NOMO-1 treated with dmso at 0.1 percent for 144 hours (cell line): ENCODE results near the gene PVALEF.
A peak's percentile ranks its signal among the peaks of the same experiment; 100 is the strongest.

ENCODE experiments used
- DNase-seq: peaks from one replicate; lab custom pipeline; 2025; ENCODE audit not compliant: unreplicated experiment; lab: John Stamatoyannopoulos, UW

PVALEF gene

GRCh38 chr17:81194941-81195901, 29.9 kb downstream of the PVALEF start:
- no peak for DNase-seq

GRCh38 chr17:81195941-81196495, 30.7 kb downstream of the PVALEF start:
- DNase-seq: no peak

- no peak for DNase-seq
These were observed 31.4 kb downstream of the PVALEF start for GRCh38 chr17:81196505-81197408.

GRCh38 chr17:81197409-81197795, 32.1 kb downstream of the PVALEF start:
- no peak for DNase-seq

DNA sequence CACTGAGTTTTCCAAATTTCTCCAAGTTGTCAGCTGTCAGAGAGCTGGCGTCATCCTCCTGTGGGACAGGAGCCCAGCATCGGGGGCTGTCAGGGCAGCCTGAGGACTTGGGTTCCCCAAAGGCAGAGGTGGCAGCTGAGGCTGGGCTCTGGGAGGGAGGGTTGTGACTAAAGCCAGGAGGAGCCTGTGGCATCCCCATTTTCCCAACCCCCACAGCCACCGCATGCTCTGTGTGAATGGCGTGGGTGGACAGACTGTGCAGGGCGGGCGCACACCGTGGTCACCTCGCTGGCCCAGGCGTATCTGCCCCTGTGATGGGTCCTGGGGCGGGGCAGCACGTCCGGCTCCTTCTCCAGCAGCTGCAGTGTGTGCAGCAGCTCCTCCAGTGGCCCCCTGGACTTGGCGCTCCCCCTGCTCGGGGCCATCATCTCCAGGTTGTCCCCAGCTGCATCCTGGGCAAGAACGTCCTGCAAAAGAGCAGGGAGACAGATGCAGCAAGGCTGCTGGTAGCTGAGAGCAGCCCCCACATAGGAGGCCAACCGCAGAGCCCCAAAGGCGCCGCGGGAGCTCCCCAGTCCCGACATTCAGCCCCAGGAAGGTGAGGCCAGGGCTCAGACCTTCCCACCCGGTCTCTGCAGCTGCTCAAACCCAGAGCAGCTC, 32.7 kb downstream of the PVALEF start:
- DNase-seq: no peak

DNA sequence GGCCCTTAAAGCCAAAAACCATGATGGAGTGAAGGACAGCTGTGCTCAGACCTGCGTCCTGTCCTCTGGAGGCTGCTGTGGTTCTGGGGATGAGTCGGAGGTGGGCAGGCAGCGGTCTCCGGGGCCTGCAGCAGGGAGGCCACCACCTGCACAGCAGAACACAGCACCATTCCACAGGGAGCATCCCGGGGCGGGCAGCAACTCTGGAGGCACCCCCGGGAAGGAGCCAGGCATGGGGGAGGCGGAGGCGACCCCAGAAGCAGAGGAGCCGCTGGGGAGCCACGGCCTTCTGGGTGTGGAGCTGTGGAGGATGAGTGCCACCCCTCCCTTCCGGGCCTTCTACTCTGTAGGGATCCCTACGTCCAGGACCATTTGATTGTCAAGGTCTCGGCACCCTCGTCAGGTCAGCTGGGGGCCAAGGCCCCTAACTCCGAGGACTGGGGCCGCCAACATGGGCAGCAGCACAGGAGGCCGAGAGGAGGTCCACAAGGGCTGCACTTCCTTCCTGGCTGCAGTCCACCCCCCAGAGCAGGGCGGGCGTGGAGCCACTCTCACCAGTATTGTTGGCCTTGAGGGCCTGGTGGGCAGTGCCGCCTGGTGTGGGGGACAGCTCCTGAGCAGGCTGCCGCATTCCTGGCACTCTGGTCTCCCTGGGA, 33.6 kb downstream of the PVALEF start:
- no peak for DNase-seq

DNA sequence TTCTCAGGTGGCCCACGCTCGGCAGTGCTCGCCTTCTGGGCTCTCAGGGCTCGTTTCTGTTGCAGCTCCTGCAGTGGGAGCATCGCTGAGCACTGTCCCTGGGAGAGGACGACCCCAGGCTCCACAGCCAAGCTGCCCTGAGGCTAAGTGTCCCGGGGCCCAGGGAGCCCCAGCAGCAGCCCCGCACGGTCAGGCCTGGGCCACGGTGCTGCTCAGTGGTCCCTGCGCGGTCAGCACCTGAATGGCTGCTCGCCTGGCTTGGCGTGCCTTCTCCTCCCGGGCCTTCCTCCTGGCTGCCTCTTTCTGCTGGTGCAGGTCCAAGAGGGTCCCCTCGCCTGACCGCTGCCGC, 34.1 kb downstream of the PVALEF start:
- no peak for DNase-seq

DNA sequence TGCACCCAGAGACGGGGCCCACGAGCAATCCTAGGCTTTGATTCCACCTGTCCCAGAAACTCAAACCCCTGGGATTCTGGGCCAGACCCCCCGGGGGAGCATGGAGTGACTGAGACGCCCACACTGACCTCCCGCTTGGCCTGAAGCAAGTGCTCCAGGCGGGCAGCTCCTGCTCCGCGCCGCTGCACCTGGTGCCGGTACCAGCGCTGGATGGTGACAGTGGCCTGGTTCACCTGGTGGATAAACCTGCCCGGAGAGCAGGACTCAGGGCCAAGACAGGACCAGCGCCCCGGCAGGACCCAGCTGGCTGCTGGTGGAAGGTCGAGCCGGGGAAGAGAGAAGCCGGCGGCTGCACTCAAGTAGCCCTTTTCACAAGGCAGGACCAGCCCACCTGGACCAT, 34.9 kb downstream of the PVALEF start:
- DNase-seq: no peak

- peak; percentile 23 for DNase-seq
These were observed 35.6 kb downstream of the PVALEF start for GRCh38 chr17:81200695-81201580.

DNA sequence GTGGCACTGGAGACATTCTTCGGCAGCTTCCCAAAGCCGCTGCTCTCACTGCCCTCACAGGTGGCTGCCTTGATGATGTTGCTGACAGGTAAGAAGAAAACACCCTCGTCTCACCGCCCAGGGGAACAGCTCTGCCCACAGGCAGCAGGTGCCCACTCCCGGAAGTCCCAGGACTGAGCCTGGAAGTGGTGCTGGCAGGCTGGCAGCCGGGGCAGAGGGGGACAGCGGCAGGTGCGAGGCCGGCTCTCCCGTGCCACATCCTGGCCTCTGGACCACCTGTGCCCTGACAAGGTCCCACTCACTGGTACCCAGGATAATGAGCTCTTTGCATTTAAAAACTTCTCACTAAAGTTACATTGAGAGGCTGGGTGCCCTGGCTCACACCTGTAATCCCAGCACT, 37.0 kb downstream of the PVALEF start:
- DNase-seq: no peak

DNA sequence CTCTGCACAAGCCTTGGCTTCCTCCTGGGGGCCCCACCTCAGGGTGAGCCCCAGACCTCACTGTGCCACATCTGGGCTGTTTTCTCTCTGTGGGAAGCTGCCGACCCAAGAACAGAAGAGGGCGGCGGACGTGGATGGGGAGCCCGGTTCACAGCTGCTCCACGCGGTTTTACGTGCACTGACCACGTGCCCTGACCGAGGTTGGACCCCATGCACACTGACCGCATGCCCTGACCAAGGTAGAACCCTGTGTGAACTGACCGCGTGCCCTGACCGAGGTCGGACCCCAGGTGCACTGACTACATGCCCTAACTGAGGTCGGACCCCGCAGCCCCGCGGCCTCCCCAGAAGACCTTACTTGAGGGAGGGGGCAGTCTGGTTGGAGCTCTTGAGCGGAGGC, 37.8 kb downstream of the PVALEF start:
- no peak for DNase-seq

DNA sequence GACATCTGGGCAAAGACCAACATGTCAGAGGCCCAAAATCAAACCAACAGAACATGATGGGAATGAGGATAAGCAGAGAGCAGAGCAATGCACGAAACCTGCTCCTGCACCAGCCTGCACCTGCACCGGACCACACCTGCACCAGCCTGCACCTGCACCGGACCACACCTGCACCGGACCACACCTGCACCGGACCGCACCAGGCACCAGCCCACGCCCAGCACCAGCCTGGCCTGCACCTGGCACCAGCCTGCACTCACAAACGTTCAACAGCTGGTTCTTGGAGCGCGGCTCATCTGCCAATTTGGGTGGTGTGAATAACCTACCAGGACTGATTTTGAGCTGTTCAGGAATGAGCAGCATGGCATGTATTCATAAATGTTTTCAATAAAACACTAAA, 39.3 kb downstream of the PVALEF start:
- no peak for DNase-seq

- no peak for DNase-seq
These were observed 40.9 kb downstream of the PVALEF start for GRCh38 chr17:81206166-81206565.

DNA sequence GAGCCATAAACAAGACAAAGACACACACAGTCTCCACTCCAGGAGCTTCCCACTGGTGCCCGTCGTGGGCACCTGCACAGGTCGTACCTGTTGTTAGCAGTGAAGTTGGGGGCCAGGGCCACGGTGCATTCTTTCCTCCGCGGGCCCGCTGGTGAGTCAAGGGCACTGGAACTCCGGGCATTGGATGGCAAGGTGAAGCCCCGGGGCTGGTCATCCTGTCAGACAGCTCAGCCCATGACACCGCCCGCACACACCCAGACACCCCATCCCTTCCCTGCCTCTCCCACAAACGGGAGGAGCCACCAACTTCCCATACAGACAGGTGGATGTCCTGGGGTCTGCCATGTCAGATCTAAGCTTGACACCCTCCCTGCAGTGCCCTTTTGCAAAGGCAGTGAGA, 41.4 kb downstream of the PVALEF start:
- DNase-seq: no peak

DNA sequence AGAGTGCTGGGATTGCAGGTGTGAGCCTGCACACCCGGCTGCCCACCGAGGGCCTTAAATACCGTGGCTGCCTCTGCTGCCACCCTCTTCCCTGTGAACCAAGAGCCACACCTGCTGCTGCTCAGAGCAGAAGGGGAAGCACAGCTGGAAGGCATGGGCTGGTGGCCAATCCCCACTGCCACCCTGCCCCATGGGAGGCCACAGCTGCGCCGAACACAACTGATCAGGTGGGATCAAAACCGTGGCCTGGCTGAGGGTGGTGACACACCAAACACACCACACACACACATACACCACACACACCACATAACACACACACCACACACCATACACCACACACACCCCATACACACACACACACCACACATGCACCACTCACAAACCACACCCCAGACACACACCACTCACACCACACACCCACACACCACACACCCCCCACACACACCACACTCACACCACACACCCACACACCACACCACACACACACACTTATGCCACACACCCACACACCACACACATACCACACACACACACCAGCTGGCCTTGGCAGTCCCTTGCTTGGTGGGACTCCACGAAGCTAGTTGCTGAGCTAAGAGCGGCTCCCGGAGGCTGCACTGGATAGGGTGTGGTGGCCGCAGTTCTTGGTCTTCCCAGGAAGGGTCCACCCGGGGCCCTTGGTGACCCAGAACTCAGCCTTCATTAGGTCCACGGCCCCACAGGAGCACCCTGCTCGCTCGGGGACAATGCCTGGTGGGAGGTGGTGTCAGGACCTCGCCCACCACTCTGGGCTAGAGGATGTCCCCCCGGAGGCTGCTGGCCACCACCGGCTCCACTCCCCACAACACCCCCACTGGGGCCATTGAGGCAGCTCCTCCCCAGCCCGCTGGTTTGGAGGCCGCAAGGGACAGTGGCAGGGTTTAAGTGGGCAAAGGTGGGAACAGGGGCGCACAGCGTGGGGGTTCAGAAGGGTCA, 42.6 kb downstream of the PVALEF start:
- DNase-seq: no peak

GRCh38 chr17:81208651-81209050, 43.3 kb downstream of the PVALEF start:
- no peak for DNase-seq

GRCh38 chr17:81209141-81209540, 43.8 kb downstream of the PVALEF start:
- no peak for DNase-seq

- no peak for DNase-seq
These were observed 45.2 kb downstream of the PVALEF start for GRCh38 chr17:81210466-81210865.
